Left ventricle myocardium inferior (tissue), 1 donor: ENCODE results near the gene MAPK1. TPM values are rescaled to one million over a fixed set of nuclear protein-coding genes. Genes with fewer than 3 reads are reported as not detected.

Experiments
- DNase-seq: peaks from one replicate; pipeline ENCODE4 v3.0.0-alpha.2; 2020
- H3K27ac ChIP-seq: fragments of 200-600 bp; replicated peaks from 2 replicates; pipeline ENCODE4 v1.8.0; 2021
- H3K27me3 ChIP-seq: fragments of 200-600 bp; 2 replicates; pipeline ENCODE4 v1.8.0; 2021; ENCODE audit warnings: low read depth
- H3K36me3 ChIP-seq: fragments of 200-600 bp; 2 replicates; pipeline ENCODE4 v1.8.0; 2021
- H3K4me1 ChIP-seq: fragments of 200-600 bp; 2 replicates; pipeline ENCODE4 v1.8.0; 2021
- H3K4me3 ChIP-seq: fragments of 200-600 bp; 2 replicates; pipeline ENCODE4 v1.8.0; 2021; ENCODE audit warnings: mild to moderate bottlenecking, moderate library complexity
- H3K9me3 ChIP-seq: fragments of 200-600 bp; replicated peaks from 2 replicates; pipeline ENCODE4 v1.8.0; 2021
- CTCF ChIP-seq: fragments of 200-600 bp; IDR thresholded peaks from 2 replicates; pipeline ENCODE4 v1.8.0; 2021; ENCODE audit warnings: antibody characterized with exemption, mild to moderate bottlenecking, borderline replicate concordance
- intact Hi-C: fragments of 100-400 bp; cut with micrococcal nuclease; formaldehyde crosslinking; loops from one replicate; pipeline ENCODE4 v1.11.0; 2022
- total RNA-seq: library from RNA; stranded (reverse); fragmentation: NEBNext Ultra II Directional; extraction: Animal tissue kit (Norgen Biotek cat#: 25700); gene quantifications from one replicate; pipeline ENCODE4 v1.2.1, GENCODE V29; 2021
- donor health status: DM: no; HTN: yes; CAD: no; lungs with severe emphysema.

The MAPK1 gene
- total RNA-seq, 1 donor from 2014 or later = 91.7 TPM

DNA sequence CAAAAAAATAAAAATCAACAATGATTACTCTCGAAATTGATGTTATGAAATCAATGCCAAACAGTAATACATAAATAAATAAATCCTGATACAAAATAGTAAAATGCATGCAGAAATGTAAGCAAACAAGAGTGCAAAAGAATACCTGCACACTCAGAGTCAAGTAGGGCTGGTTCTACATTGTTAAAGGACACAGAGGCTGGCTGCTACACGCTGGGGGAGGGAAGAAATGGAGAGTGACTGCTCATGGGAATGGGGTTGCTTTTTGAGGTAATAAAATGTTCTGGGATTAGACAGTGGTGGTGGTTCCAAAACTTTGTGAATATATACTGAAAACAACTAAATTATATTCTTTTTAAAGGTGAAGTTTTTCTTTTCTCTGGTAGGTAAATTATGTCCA, 32.1 kb downstream of the MAPK1 start:
- TF ChIP-seq CTCF = no peak
- no peaks in the 10 kb centered on the region for H3K36me3 ChIP-seq
- H3K9me3 ChIP-seq = no peaks in the 10 kb centered on the region
- H3K4me1 ChIP-seq = peaks cover 88% of the 10 kb centered on the region
- no peaks in the 10 kb centered on the region for H3K27me3 ChIP-seq
- DNase-seq = no peak
- H3K27ac ChIP-seq = peak overlapping the region; percentile 89
- intact Hi-C loops = no loop called here
- no peak overlapping the region for H3K4me3 ChIP-seq

- DNase-seq = no peak
- TF ChIP-seq CTCF = no peak
- intact Hi-C loops = no loop called here
- Histone ChIP-seq H3K27ac (peak overlapping the region; percentile 89), H3K4me1 (peaks cover 93% of the 10 kb centered on the region), H3K36me3 (no peaks in the 10 kb centered on the region), H3K27me3 (no peaks in the 10 kb centered on the region), H3K4me3 (no peak overlapping the region), H3K9me3 (no peaks in the 10 kb centered on the region)
Observed at GRCh38 chr22:21834869-21835268, 32.6 kb downstream of the MAPK1 start.

DNA sequence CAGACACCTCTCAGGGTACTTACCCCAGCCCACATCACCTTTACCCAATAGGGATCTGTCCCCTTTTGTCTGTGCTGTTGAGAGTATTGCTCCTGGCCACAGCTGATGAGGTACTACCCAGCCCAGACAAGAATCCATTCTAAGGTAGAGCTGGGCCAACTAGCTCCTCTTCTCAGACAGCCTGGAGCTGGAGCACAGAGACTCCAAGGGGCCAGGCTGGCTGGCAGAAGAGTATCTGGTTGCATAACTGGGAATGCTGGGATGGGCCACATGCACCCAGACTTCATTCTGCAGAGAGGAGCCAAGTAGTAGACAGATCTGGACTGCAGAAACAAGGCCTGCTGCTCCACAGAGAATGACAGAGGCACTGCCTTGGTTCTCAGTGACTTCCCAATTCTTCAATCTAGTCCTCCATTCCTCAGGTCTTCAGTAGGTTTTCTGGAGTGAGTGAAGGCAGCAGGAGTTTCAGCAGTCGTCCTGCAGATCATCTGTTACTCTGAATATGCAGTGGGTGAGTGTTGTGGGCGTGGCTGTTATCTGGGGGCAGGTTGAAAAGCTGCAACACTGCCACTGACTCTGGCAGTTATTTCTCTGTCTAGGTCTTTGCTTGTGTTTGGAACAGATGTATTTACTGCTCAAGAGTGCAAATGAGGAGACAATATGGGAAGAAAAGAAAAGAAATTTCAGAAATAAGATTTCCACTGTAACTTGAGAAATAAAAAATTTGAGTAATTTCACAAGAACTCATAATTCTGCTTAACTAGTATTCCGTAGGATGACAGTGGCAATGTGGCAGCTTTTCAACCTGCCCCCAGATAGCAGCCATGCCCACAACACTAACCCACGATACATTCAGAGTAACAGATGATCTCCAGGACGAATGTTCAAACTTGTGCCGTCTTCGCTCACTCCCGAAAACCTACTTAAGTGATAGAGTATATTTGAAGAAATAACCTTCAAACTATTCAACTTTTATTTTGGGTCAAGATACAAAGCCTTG, 34.9 kb downstream of the MAPK1 start:
- intact Hi-C loops = no loop called here
- no peak for TF ChIP-seq CTCF
- H3K27me3 ChIP-seq = no peaks in the 10 kb centered on the region
- peak overlapping the region; percentile 57 for H3K27ac ChIP-seq
- no peaks in the 10 kb centered on the region for H3K9me3 ChIP-seq
- no peak for DNase-seq
- peaks cover 93% of the 10 kb centered on the region for H3K4me1 ChIP-seq
- H3K4me3 ChIP-seq = no peak overlapping the region
- H3K36me3 ChIP-seq = no peaks in the 10 kb centered on the region

DNA sequence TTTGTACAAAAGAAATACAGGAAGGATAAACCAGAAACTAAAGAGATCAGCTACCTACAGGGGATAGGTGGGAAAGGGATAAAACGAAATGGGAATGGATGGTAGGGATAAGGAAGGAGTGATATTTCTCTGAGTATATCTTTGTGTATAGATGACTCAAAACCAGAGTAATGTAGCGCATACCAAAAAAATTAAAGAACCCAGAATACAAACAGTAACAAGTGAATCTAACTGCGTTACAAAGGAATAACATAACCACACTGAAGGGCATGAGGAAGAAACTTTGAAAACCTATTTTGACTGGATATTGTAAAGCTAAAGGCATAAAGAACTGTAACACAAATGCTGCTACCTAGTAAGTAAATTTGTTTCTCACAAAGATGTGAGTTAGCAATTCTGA, 37.9 kb downstream of the MAPK1 start:
- no peaks in the 10 kb centered on the region for H3K9me3 ChIP-seq
- H3K27me3 ChIP-seq = no peaks in the 10 kb centered on the region
- peaks cover 91% of the 10 kb centered on the region for H3K4me1 ChIP-seq
- TF ChIP-seq CTCF = no peak
- no peak for DNase-seq
- H3K36me3 ChIP-seq = no peaks in the 10 kb centered on the region
- H3K4me3 ChIP-seq = no peak overlapping the region
- intact Hi-C loops = no loop called here
- H3K27ac ChIP-seq = peak overlapping the region; percentile 6

GRCh38 chr22:21828268-21828638, 39.2 kb downstream of the MAPK1 start:
- no peak for DNase-seq
- H3K9me3 ChIP-seq = no peaks in the 10 kb centered on the region
- TF ChIP-seq CTCF = no peak
- intact Hi-C loops = no loop called here
- H3K27me3 ChIP-seq = no peaks in the 10 kb centered on the region
- peaks cover 91% of the 10 kb centered on the region for H3K4me1 ChIP-seq
- H3K27ac ChIP-seq = no peak overlapping the region
- H3K36me3 ChIP-seq = no peaks in the 10 kb centered on the region
- no peak overlapping the region for H3K4me3 ChIP-seq
